HepG2 (cell line): Measurements from ENCODE around the gene SLC7A8. TPM values are rescaled to one million over a fixed set of nuclear protein-coding genes. Genes with fewer than 3 reads are reported as not detected.

Experiments used
- ATAC-seq: fragments of 200-7000 bp; cut with Tn5 transposase; 3 replicates; pipeline ENCODE4 v1.9.1; 2020; ENCODE audit warnings: mild to moderate bottlenecking, moderate library complexity
- BruUV-seq: library from RNA; stranded (reverse); fragments of 400-500 nt; replicated peaks from 2 replicates; lab custom pipeline; 2021; lab: Mats Ljungman, UMichigan
- CTCF ChIA-PET: fragments of 300-600 bp; formaldehyde crosslinking; extraction: SDS; loops from one replicate; lab custom pipeline; 2021; ENCODE audit warnings: low total read pairs, inconsistent platforms, low intra/inter-chr PET ratio; lab: Yijun Ruan, JAX
- POLR2A ChIA-PET: fragments of 350-600 bp; sonication (Branson Sonifier 250); formaldehyde crosslinking; loops from one replicate; lab custom pipeline; 2020; ENCODE audit warnings: antibody characterized with exemption, inconsistent platforms; lab: Yijun Ruan, JAX
- DNase-seq: peaks from one replicate; pipeline ENCODE4 v3.0.0-alpha.2; 2015; ENCODE audit warnings: low spot score
- FAIRE-seq: peaks from 3 replicates; lab custom pipeline; 2011; peaks lifted over from hg19 to GRCh38; lab: Jason Lieb, UNC
- H2AFZ ChIP-seq: one replicate; pipeline ENCODE4 v1.6.1; 2011; ENCODE audit warnings: low read length, inconsistent platforms
- H3K27ac ChIP-seq: fragments of 300-600 bp; 3 replicates; pipeline ENCODE4 v1.8.0; 2011; ENCODE audit warnings: mixed run types, mild to moderate bottlenecking, mixed read lengths, low read length, inconsistent platforms; ENCODE audit not compliant: insufficient read depth; ENCODE audit errors: extremely low read length
- H3K27me3 ChIP-seq, 2 experiments: fragments of 200-600 bp in 1 of 2; 2 replicates in 1 of 2; 3 replicates in 1 of 2; pipeline versions ENCODE4 v1.6.0 to v1.8.0; 2011; ENCODE audit warnings: low read length in 2 of 2, mild to moderate bottlenecking in 2 of 2, moderate library complexity in 2 of 2, inconsistent platforms in 1 of 2; ENCODE audit not compliant: insufficient read depth in 2 of 2, control insufficient read depth in 1 of 2
- H3K36me3 ChIP-seq, 2 experiments: fragments of 200-600 bp in 1 of 2; replicated peaks in 1 of 2; 2 replicates in 1 of 2; 3 replicates in 1 of 2; pipeline versions ENCODE4 v1.5.1 to v1.8.0; 2011; ENCODE audit warnings: low read length in 2 of 2, inconsistent platforms in 1 of 2; ENCODE audit not compliant: insufficient read depth in 2 of 2, control insufficient read depth in 1 of 2
- H3K4me1 ChIP-seq: 2 replicates; pipeline ENCODE4 v1.5.1; 2012; ENCODE audit warnings: low read length, inconsistent platforms; ENCODE audit not compliant: insufficient read depth
- H3K4me2 ChIP-seq: 2 replicates; pipeline ENCODE4 v1.6.0; 2011; ENCODE audit warnings: low read depth, low read length, inconsistent platforms
- H3K4me3 ChIP-seq, 3 experiments: fragments of 200-600 bp in 1 of 3; sonication (generic), shearing (Covaris generic) in 1 of 3; replicated peaks in 1 of 3; 2 replicates each; pipeline ENCODE4 v1.5.1; 2011 to 2016; ENCODE audit warnings: low read length in 3 of 3, inconsistent platforms in 2 of 3, low read depth in 2 of 3, mild to moderate bottlenecking in 2 of 3, control low read depth in 1 of 3, mixed read lengths in 1 of 3; ENCODE audit not compliant: insufficient read depth in 1 of 3
- H3K79me2 ChIP-seq: one replicate; pipeline ENCODE4 v1.6.1; 2011; ENCODE audit warnings: low read length, inconsistent platforms; ENCODE audit not compliant: insufficient read depth
- H3K9ac ChIP-seq: 2 replicates; pipeline ENCODE4 v1.6.0; 2011; ENCODE audit warnings: mild to moderate bottlenecking, low read depth, low read length, inconsistent platforms; ENCODE audit not compliant: insufficient read depth
- H3K9me3 ChIP-seq: 2 replicates; pipeline ENCODE4 v1.5.1; 2012; ENCODE audit warnings: mild to moderate bottlenecking, low read length
- H4K20me1 ChIP-seq: 2 replicates; pipeline ENCODE4 v1.6.0; 2011; ENCODE audit warnings: inconsistent platforms, mild to moderate bottlenecking, low read length, moderate library complexity; ENCODE audit not compliant: insufficient read depth
- AGO1 ChIP-seq: fragments of 200-400 bp; formaldehyde crosslinking; IDR thresholded peaks from 2 replicates; pipeline ENCODE4 v1.6.1; 2017; ENCODE audit warnings: mild to moderate bottlenecking, low read depth, low read length, moderate library complexity; ENCODE audit not compliant: poor library complexity, severe bottlenecking
- CHD2 ChIP-seq: IDR thresholded peaks from 2 replicates; pipeline ENCODE4 v1.6.1; 2011; ENCODE audit warnings: low read depth, low read length, improper control_type of control experiment
- EP300 ChIP-seq, 3 experiments: sonication (generic) in 1 of 3; formaldehyde crosslinking in 1 of 3; IDR thresholded peaks; 2 replicates each; pipeline versions ENCODE4 v1.5.1 to v1.6.1; 2011 to 2020; ENCODE audit warnings: low read depth in 2 of 3, low read length in 2 of 3, borderline replicate concordance in 1 of 3, improper control_type of control experiment in 1 of 3, mild to moderate bottlenecking in 1 of 3, missing genetic modification reagents in 1 of 3, moderate library complexity in 1 of 3
- HNRNPH1 ChIP-seq: fragments of 200-400 bp; formaldehyde crosslinking; optimal IDR thresholded peaks from 2 replicates; pipeline ENCODE3; 2017; ENCODE audit warnings: mild to moderate bottlenecking, low read depth, low read length
- JARID2 ChIP-seq: sonication (generic); formaldehyde crosslinking; IDR thresholded peaks from 2 replicates; pipeline ENCODE4 v1.8.1; 2023; ENCODE audit warnings: missing genetic modification reagents, inconsistent platforms; ENCODE audit not compliant: insufficient replicate concordance
- KDM1A ChIP-seq: IDR thresholded peaks from 2 replicates; pipeline ENCODE4 v1.6.1; 2016; ENCODE audit warnings: missing compliant biosample characterization
- LBX2 ChIP-seq: sonication (generic); formaldehyde crosslinking; IDR thresholded peaks from 2 replicates; pipeline ENCODE4 v1.5.0; 2020; ENCODE audit warnings: missing genetic modification reagents, mild to moderate bottlenecking, borderline replicate concordance
- NR1H2 ChIP-seq: sonication (generic); formaldehyde crosslinking; IDR thresholded peaks from 2 replicates; pipeline ENCODE4 v1.8.1; 2022; ENCODE audit warnings: low read depth, missing genetic modification reagents, borderline replicate concordance
- POLR2G ChIP-seq: fragments of 200-400 bp; formaldehyde crosslinking; IDR thresholded peaks from 2 replicates; pipeline ENCODE4 v1.6.1; 2018; ENCODE audit warnings: mild to moderate bottlenecking, low read depth, low read length, moderate library complexity
- RBM22 ChIP-seq: fragments of 200-400 bp; formaldehyde crosslinking; optimal IDR thresholded peaks from 2 replicates; pipeline ENCODE3; 2017; ENCODE audit warnings: mild to moderate bottlenecking, low read length, moderate library complexity
- ZBTB7A ChIP-seq: sonication (generic); formaldehyde crosslinking; IDR thresholded peaks from 2 replicates; pipeline ENCODE4 v1.8.0; 2022; ENCODE audit warnings: mild to moderate bottlenecking, missing genetic modification reagents
- WGBS: methylation state at CpG from one replicate; pipeline ENCODE4 v1.1.6; 2017; ENCODE audit warnings: low lambda C conversion rate; 5-methylcytosine and 5-hydroxymethylcytosine counted together
- in situ Hi-C: cut with HindIII; loops from 2 replicates; pipeline ENCODE4 v1.10.0; 2017; ENCODE audit warnings: low pct_unique_long_range_greater_than_20kb; ENCODE audit not compliant: extremely low pct_ligation_motif_present
- intact Hi-C: fragments of 100-400 bp; cut with micrococcal nuclease; formaldehyde crosslinking; loops from one replicate; pipeline ENCODE4 v1.10.0; 2022; ENCODE audit not compliant: unreplicated experiment
- polyA plus RNA-seq, 8 experiments: library from polyadenylated mRNA; depleted of rRNA in 3 of 8; stranded (reverse) in 7 of 8; unstranded in 1 of 8; fragments of >200 nt; fragmentation: Illumina TruSeq in 4 of 8; extraction: Trizol in 4 of 8; gene quantifications; 2 replicates each; pipeline versions ENCODE4 v1.2.1 to v1.2.3, GENCODE V29; 2011 to 2016; ENCODE audit warnings: low read depth in 4 of 8, missing spikeins in 1 of 8, mixed read lengths in 1 of 8; ENCODE audit not compliant: insufficient read depth in 1 of 8
- total RNA-seq, 5 experiments: library from RNA; depleted of rRNA; stranded (reverse); fragments of >200 nt; fragmentation: Illumina TruSeq; extraction: Trizol; gene quantifications; 2 replicates each; pipeline ENCODE4 v1.2.3, GENCODE V29; 2016; ENCODE audit warnings: low read depth in 1 of 5

Gene SLC7A8
- total and polyA plus RNA-seq, 2 of the 13 experiments (the other 11 are each of a cell fraction or from before 2014, with no cell fraction given): 0.25 TPM; not detected in 1

- peaks cover 28% of the 10 kb centered on the region for H3K4me1 ChIP-seq
- peaks cover 34% of the 10 kb centered on the region for H3K79me2 ChIP-seq
- CTCF ChIA-PET: no interaction called here
- H3K9me3 ChIP-seq: no peaks in the 10 kb centered on the region
- H3K4me2 ChIP-seq: no peak overlapping the region
- in situ Hi-C loops: no loop called here
- no peak overlapping the region for H3K4me3 ChIP-seq
- no TSS peak for BruUV-seq
- no peak for ATAC-seq
- peaks cover 8 to 34% of the 10 kb centered on the region in 2 experiments for H3K27me3 ChIP-seq
- H4K20me1 ChIP-seq: peaks cover 3% of the 10 kb centered on the region
- TF ChIP-seq RBM22 (peak; percentile 84), LBX2 (0 out of 2 replicates have a peak, but pooled peaks have one; percentile 48), EP300 (IDR thresholded peaks at IDR 0.05; ENCODE audit: low read depth in 2 of 2, low read length in 2 of 2) (no peak), EP300 (CRISPR knock-in tag; IDR thresholded peaks at IDR 0.05; ENCODE audit: borderline replicate concordance) (no peak), POLR2G (peak; percentile 47; the same call in 1 of the 2 replicates), ZBTB7A (CRISPR knock-in tag) (no peak)
- no peak overlapping the region for H3K27ac ChIP-seq
- intact Hi-C loops: loop anchor here (10.0 kb wide), 1 partner anchor 1015 kb away; the partner anchor contains the start of genes DCAF11 and NRL
- peaks cover 12 to 24% of the 10 kb centered on the region in 2 experiments for H3K36me3 ChIP-seq
- no peak for DNase-seq
- 98% methylated on average over 10 of the region's 10 CpGs for WGBS
- POLR2A ChIA-PET: no interaction called here
- no peak overlapping the region for H2AFZ ChIP-seq
- H3K9ac ChIP-seq: no peak overlapping the region
- no peak for FAIRE-seq
Measured at GRCh38 chr14:23099212-23099861, 84.1 kb downstream of the SLC7A8 start.

GRCh38 chr14:23097786-23098185 lies 85.7 kb downstream of the SLC7A8 start:
- ATAC-seq: no peak
- POLR2A ChIA-PET: interaction anchor here (0.8 to 1.5 kb wide), 5 partner anchors 16 to 91 kb away, joined by 3 to 4 read pairs (median 3); no protein-coding TSS in a partner anchor
- CTCF ChIA-PET: no interaction called here

More at GRCh38 chr14:23097786-23098185, 85.7 kb downstream of the SLC7A8 start:
- H3K4me1 ChIP-seq: peaks cover 28% of the 10 kb centered on the region
- 93% methylated on average over 7 of the region's 7 CpGs for WGBS
- FAIRE-seq: no peak
- H3K4me2 ChIP-seq: peak overlapping the region; percentile 7; the same call in 1 of the 2 replicates
- no peak overlapping the region for H3K27ac ChIP-seq
- intact Hi-C loops (loop anchor here (10.0 kb wide), 1 partner anchor 1017 kb away; the partner anchor contains the start of genes DCAF11 and NRL), in situ Hi-C loops (no loop called here)
- no peak overlapping the region for H3K4me3 ChIP-seq
- peaks cover 18% of the 10 kb centered on the region for H4K20me1 ChIP-seq
- TF ChIP-seq AGO1 (no peak), CHD2 (no peak), JARID2 (no peak), HNRNPH1 (no peak), NR1H2 (CRISPR knock-in tag) (0 out of 2 replicates have a peak, but pooled peaks have one; percentile 21), KDM1A (CRISPR knock-in tag) (no peak)
- no peak for DNase-seq
- H3K9me3 ChIP-seq: no peaks in the 10 kb centered on the region
- no peak overlapping the region for H3K9ac ChIP-seq
- no TSS peak for BruUV-seq
- H3K27me3 ChIP-seq: peaks cover 6 to 18% of the 10 kb centered on the region in 2 experiments; a peak in 3 of 5 replicates
- H3K79me2 ChIP-seq: peaks cover 49% of the 10 kb centered on the region
- peaks cover 14 to 32% of the 10 kb centered on the region in 2 experiments for H3K36me3 ChIP-seq
- H2AFZ ChIP-seq: no peak overlapping the region
